ENCODE results near the gene LRRN2.
"Not testable (repeated sequence)": the region's sequence is repeated elsewhere in the genome, so short reads cannot be mapped to it uniquely, and the experiment has no call there.

LRRN2 gene

GRCh38 chr1:204572923-204573922, 112.3 kb downstream of the LRRN2 start:
- Histone ChIP-seq H3K4me3 (ENCODE audit: low read depth, low read length) (no peak overlapping the region), H3K27me3 (ENCODE audit: insufficient read depth, low read depth, severe bottlenecking) (no peaks in the 10 kb centered on the region), H3K27ac (peak overlapping the region; percentile 84), H3K36me3 (no peaks in the 10 kb centered on the region), H3K9me3 (ENCODE audit: severe bottlenecking) (peaks cover 2% of the 10 kb centered on the region)
- DNase-seq = peak; percentile 43
- TF ChIP-seq CTCF (IDR thresholded peaks at IDR 0.05; ENCODE audit: low read depth, low read length) = no peak

- H3K9me3 ChIP-seq (ENCODE audit: severe bottlenecking) = peaks cover 2% of the 10 kb centered on the region
- H3K27me3 ChIP-seq (ENCODE audit: insufficient read depth, low read depth, severe bottlenecking) = no peaks in the 10 kb centered on the region
- TF ChIP-seq CTCF (IDR thresholded peaks at IDR 0.05; ENCODE audit: low read depth, low read length) = no peak
- H3K4me3 ChIP-seq (ENCODE audit: low read depth, low read length) = no peak overlapping the region
- no peak for DNase-seq
- no peaks in the 10 kb centered on the region for H3K36me3 ChIP-seq
- H3K27ac ChIP-seq = no peak overlapping the region
These were observed 113.9 kb downstream of the LRRN2 start for GRCh38 chr1:204571631-204572030.

GRCh38 chr1:204571128-204571527, 114.4 kb downstream of the LRRN2 start:
- Histone ChIP-seq H3K4me3 (ENCODE audit: low read depth, low read length) (no peak overlapping the region), H3K27me3 (ENCODE audit: insufficient read depth, low read depth, severe bottlenecking) (no peaks in the 10 kb centered on the region), H3K36me3 (no peaks in the 10 kb centered on the region), H3K9me3 (ENCODE audit: severe bottlenecking) (peaks cover 2% of the 10 kb centered on the region), H3K27ac (no peak overlapping the region)
- no peak for DNase-seq
- no peak for TF ChIP-seq CTCF (IDR thresholded peaks at IDR 0.05; ENCODE audit: low read depth, low read length)

GRCh38 chr1:204570021-204570420, 115.5 kb downstream of the LRRN2 start:
- H3K9me3 ChIP-seq (ENCODE audit: severe bottlenecking); H3K27me3 ChIP-seq (ENCODE audit: insufficient read depth, low read depth, severe bottlenecking); DNase-seq; H3K36me3 ChIP-seq; H3K27ac ChIP-seq; H3K4me3 ChIP-seq (ENCODE audit: low read depth, low read length): not testable (repeated sequence)

GRCh38 chr1:204569478-204569877, 116.1 kb downstream of the LRRN2 start:
- DNase-seq = no peak
- H3K27ac ChIP-seq = no peak overlapping the region
- TF ChIP-seq CTCF (IDR thresholded peaks at IDR 0.05; ENCODE audit: low read depth, low read length) = no peak
- no peaks in the 10 kb centered on the region for H3K36me3 ChIP-seq
- no peak overlapping the region for H3K4me3 ChIP-seq (ENCODE audit: low read depth, low read length)
- peaks cover 2% of the 10 kb centered on the region for H3K9me3 ChIP-seq (ENCODE audit: severe bottlenecking)
- no peaks in the 10 kb centered on the region for H3K27me3 ChIP-seq (ENCODE audit: insufficient read depth, low read depth, severe bottlenecking)

- TF ChIP-seq CTCF (IDR thresholded peaks at IDR 0.05; ENCODE audit: low read depth, low read length) = no peak
- DNase-seq = no peak
- no peaks in the 10 kb centered on the region for H3K36me3 ChIP-seq
These were observed 116.8 kb downstream of the LRRN2 start for GRCh38 chr1:204568576-204569315.

More at GRCh38 chr1:204568576-204569315, 116.8 kb downstream of the LRRN2 start:
- no peak overlapping the region for H3K27ac ChIP-seq
- no peak overlapping the region for H3K4me3 ChIP-seq (ENCODE audit: low read depth, low read length)
- H3K27me3 ChIP-seq (ENCODE audit: insufficient read depth, low read depth, severe bottlenecking) = no peaks in the 10 kb centered on the region
- peaks cover 2% of the 10 kb centered on the region for H3K9me3 ChIP-seq (ENCODE audit: severe bottlenecking)
